CD4-positive, alpha-beta T cell treated with Interleukin-4 for 4 hours (primary cell): ENCODE results near the gene PPIL4.
"Not testable (repeated sequence)": the region's sequence is repeated elsewhere in the genome, so short reads cannot be mapped to it uniquely, and the experiment has no call there.

Experiments
- DNase-seq: peaks from one replicate; pipeline ENCODE4 v3.0.0-alpha.2; 2020

The PPIL4 gene

DNA sequence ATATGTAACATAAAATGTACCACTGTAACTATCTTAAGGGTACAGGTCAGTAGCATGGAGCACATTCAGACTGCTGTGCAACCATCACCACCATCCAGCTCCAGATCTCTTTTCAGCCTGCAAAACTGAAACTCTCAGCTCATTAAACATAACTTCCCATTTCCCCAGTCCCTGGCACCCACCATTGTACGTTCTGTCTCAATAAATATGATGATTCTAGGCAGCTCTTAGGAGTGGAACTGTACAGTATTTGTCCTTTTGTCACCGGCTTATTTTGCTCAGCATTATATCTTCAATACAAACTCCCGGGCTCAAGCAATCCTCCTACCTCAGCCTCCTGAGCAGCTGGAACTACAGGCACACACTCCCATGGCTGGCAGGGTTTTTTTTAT, 62.5 kb downstream of the PPIL4 start:
- no peak for DNase-seq

DNA sequence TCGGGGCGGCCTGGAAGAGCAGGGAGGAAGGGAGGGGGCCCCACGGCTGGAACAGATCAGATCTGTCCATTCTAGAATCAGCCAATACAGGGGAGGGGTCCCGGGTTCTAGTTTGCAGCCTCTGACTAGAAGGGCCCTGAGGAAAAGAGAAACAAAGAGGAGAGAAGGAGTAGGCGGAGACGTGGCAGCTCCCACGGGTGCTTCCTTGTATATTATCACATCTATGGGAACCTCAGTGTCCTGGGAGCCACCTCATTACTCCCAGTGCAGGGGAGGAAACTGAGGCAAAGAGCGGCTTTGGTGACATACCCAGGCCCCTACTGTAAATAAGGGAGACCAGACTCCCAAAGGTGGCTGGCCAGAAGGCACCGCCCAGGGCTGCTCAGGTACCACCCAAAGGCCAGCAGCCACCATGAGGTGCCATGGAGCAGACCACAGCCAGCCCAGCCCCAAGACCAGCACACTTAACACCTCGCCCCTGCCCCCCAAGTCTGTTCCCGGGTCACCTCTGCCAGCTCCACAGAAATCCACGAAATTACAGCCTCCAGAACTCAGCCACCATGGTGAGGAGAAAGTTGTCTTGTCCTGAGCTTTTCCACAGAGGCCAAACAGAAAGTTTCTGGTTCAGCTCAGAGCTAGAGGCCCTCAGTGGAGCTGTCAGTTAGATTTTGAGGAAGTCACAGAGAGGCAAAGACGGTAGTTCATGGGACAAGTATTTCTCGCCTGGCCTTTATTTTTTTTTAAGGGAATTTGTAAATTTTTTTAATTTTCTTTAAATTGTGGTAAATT, 63.1 kb downstream of the PPIL4 start:
- peak; percentile 42 for DNase-seq

DNA sequence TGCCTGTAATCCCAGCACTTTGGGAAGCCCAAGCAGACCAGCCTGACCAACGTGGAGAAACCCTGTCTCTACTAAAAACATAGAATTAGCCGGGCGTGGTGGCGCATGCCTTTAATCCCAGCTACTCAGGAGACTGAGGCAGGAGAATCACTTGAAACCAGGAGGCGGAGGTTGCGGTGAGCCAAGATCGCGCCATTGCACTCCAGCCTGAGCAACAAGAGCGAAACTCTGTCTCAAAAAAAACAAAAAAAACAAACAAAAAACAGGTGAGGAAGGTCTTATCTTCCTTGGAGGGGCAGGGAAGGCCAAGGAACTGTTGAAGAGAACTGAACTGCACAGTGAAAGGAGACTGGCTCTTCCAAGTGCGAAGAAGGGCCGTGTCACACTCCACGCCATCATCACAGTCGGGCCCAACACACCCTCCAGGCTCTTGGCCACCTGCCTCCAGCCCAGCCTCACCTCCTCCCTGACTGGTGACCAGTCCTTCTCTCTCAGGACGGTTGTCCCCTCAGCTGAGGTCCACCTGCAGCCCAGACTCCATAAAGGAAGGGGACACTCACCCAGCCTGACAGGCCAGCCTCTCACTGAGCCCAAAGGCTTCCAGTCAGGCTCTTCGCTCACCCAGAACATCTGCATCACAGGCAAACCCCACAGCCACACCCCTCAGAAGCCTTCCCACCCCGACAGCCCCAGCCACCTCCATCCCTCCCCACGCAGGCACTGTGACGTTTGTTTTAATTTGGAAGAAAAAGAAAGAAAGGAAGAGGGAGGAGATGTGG, 65.2 kb downstream of the PPIL4 start:
- peak; percentile 74 for DNase-seq

DNA sequence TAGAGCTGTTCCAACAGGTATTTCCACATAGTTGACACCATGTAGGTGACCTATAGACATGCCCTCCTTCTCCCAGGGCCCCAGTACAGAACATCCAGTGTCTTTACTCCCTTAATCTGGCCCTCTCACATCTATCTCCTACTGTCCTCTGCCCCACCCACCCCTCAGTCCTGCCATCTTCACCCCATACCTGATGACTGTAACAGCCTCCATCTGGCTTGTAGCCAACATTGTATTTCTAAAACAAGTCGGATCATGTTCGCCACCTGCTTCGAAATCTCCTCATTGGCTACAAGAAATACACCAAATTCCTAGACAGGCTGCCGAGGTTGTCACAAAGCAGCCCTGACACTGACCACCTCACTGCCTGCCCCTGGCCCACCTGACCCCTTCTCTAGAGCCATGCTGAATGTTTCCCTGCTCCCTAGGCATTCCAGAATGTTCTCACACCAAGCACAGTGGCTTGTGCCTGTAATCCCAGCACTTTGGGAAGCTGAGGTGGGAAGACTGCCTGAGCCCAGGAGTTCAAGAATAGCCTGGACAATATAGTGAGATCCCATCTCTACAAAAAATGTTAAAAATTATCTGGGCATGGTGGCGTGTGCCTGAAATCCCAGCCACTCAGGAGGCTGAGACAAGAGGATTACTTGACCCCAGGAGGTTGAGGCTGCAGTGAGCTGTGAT, 67.1 kb downstream of the PPIL4 start:
- DNase-seq: no peak

- DNase-seq: no peak
These were observed 68.3 kb downstream of the PPIL4 start for GRCh38 chr6:149477544-149477943.

GRCh38 chr6:149476789-149477455, 68.9 kb downstream of the PPIL4 start:
- no peak for DNase-seq

GRCh38 chr6:149474108-149474935, 71.5 kb downstream of the PPIL4 start:
- no peak for DNase-seq

GRCh38 chr6:149473080-149474052, 72.5 kb downstream of the PPIL4 start:
- no peak for DNase-seq

- DNase-seq: no peak
These were observed 73.6 kb downstream of the PPIL4 start for GRCh38 chr6:149472241-149472640.

- no peak for DNase-seq
These were observed 74.0 kb downstream of the PPIL4 start for GRCh38 chr6:149471801-149472200.

- DNase-seq: no peak
These were observed 74.9 kb downstream of the PPIL4 start for GRCh38 chr6:149470948-149471347.

GRCh38 chr6:149468179-149468578, 77.7 kb downstream of the PPIL4 start:
- DNase-seq: no peak

GRCh38 chr6:149467265-149467664, 78.6 kb downstream of the PPIL4 start:
- no peak for DNase-seq

GRCh38 chr6:149464411-149464810, 81.4 kb downstream of the PPIL4 start:
- DNase-seq: no peak

- DNase-seq: no peak
These were observed 82.1 kb downstream of the PPIL4 start for GRCh38 chr6:149463781-149464180.

GRCh38 chr6:149462712-149463111, 83.1 kb downstream of the PPIL4 start:
- DNase-seq: not testable (repeated sequence)

- no peak for DNase-seq
These were observed 84.2 kb downstream of the PPIL4 start for GRCh38 chr6:149461670-149462069.

- not testable (repeated sequence) for DNase-seq
These were observed 85.6 kb downstream of the PPIL4 start for GRCh38 chr6:149460249-149460648.

GRCh38 chr6:149459761-149460160, 86.1 kb downstream of the PPIL4 start:
- DNase-seq: no peak

GRCh38 chr6:149458806-149459205, 87.0 kb downstream of the PPIL4 start:
- DNase-seq: no peak

GRCh38 chr6:149458196-149458595, 87.6 kb downstream of the PPIL4 start:
- DNase-seq: no peak
